Measurements from ENCODE around the gene EIF5B. TPM values are rescaled to one million over a fixed set of nuclear protein-coding genes. Genes with fewer than 3 reads are reported as not detected.

EIF5B gene
- total RNA-seq, 5 donors from 2014 or later (not counting 1 experiment from before 2014, with no cell fraction given), result 32.0 to 44.8 (median 34.2) TPM

GRCh38 chr2:99325384-99325783 lies 11.8 kb upstream of the EIF5B start:
- no peak overlapping the region for H3K27ac ChIP-seq (ENCODE audit: low read length)
- H3K36me3 ChIP-seq (ENCODE audit: control insufficient read depth in 2 of 2, extremely low read depth in 1 of 2, insufficient read depth in 1 of 2, low read length in 1 of 2), result peaks cover 5 to 82% of the 10 kb centered on the region in 2 donors
- no peaks in the 10 kb centered on the region for H3K27me3 ChIP-seq (replicated peaks in 1 of 2; ENCODE audit: control insufficient read depth in 2 of 2, extremely low read depth in 1 of 2, insufficient read depth in 2 of 2, low read length in 1 of 2)
- H3K27me3 Mint-ChIP-seq, result no peaks in the 10 kb centered on the region
- 95% methylated on average over 4 of the region's 5 CpGs for WGBS (ENCODE audit: insufficient coverage)
- POLR2A ChIA-PET, result no interaction called here
- H3K9me3 Mint-ChIP-seq, result no peaks in the 10 kb centered on the region
- CTCF ChIA-PET, result no interaction called here
- no peak overlapping the region for H3K4me3 ChIP-seq (ENCODE audit: control insufficient read depth in 1 of 2, extremely low read depth in 1 of 2, low read length in 1 of 2)
- H3K9me3 ChIP-seq, result no peaks in the 10 kb centered on the region
- H3K27ac Mint-ChIP-seq, result no peak overlapping the region
- H3K4me1 ChIP-seq (ENCODE audit: control insufficient read depth in 1 of 2, extremely low read depth in 1 of 2, insufficient read depth in 2 of 2, low read length in 2 of 2), result no peaks in the 10 kb centered on the region
- peaks cover 46% of the 10 kb centered on the region for H3K36me3 Mint-ChIP-seq
- DNase-seq (no peak), ATAC-seq (replicated peaks in 1 of 4) (no peak)
- peaks cover 2 to 11% (median 7%) of the 10 kb centered on the region in 3 donors for H3K4me1 Mint-ChIP-seq
- H3K4me3 Mint-ChIP-seq, result no peak overlapping the region

DNA sequence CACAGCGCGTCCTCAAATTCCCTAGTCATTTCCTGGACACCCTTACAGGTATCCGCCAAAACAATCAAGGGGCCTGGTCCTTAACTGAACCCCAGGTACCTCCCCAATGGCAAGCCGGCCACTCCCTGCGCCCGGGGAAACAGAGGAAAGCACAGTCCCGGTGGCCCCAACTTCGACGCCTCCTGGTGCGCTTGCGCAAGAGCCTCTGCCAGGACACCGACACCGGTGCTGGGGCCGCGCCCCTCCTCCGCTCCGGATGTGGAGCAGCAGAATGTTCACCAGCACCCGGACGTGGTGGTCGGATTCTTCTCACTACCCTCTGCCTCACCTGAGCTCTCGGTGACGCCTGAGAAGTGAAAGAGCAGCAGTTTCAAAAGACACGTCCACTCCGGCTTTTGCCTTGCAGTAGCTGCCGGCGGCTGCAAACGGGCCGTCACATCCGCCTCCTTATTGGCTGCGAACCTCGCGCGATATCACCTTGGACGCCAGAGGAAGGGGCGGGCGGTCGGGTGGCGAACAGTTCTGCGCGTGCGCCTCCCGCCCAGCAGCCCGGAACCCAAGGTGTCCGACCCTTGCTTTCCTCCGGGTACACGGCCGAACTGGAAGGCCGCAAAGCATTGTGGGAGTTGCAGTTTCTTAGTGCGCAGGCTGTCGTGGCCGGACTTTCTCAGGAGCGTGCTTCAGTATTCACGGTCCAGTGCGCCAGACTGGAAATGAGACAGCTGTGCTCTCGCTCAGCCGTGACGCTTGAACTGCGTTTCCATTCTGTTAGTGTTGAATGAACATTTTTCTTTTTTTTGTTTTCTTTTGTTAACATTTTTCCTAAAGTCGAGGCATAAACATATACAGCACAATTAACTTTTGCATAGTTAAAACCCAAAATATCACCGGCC lies 1.0 kb upstream of the EIF5B start, which contains the start of gene TXNDC9:
Gene TXNDC9, minus strand, starts transcription at position 423 of the 893 bp plus-strand sequence. CDS start 3,123 bp downstream, outside the sequence.
- CTCF ChIA-PET, result interaction anchor here in 1 of 2 donors (0.7 to 2.2 kb wide), 3 partner anchors 29 to 155 kb away, joined by 3 to 10 read pairs (median 6); partner anchors contain the start of genes MITD1, MRPL30 and REV1
- Mint-ChIP-seq H3K4me1 (peaks cover 35 to 43% (median 40%) of the 10 kb centered on the region in 3 donors), H3K4me3 (no peak within 1 kb of the TSS), H3K9me3 (no peaks in the 10 kb centered on the region), H3K36me3 (peaks cover 12% of the 10 kb centered on the region), H3K27ac (no peak within 1 kb of the TSS), H3K27me3 (no peaks in the 10 kb centered on the region)
- Histone ChIP-seq H3K36me3 (ENCODE audit: control insufficient read depth in 2 of 2, extremely low read depth in 1 of 2, insufficient read depth in 1 of 2, low read length in 1 of 2) (peaks cover 0 to 19% of the 10 kb centered on the region in 2 donors), H3K27me3 (replicated peaks in 1 of 2; ENCODE audit: control insufficient read depth in 2 of 2, extremely low read depth in 1 of 2, insufficient read depth in 2 of 2, low read length in 1 of 2) (no peaks in the 10 kb centered on the region), H3K27ac (ENCODE audit: low read length) (peak within 1 kb of the TSS; percentile 70), H3K9me3 (no peaks in the 10 kb centered on the region), H3K4me1 (ENCODE audit: control insufficient read depth in 1 of 2, extremely low read depth in 1 of 2, insufficient read depth in 2 of 2, low read length in 2 of 2) (peaks cover 17 to 19% of the 10 kb centered on the region in 2 experiments), H3K4me3 (ENCODE audit: control insufficient read depth in 1 of 2, extremely low read depth in 1 of 2, low read length in 1 of 2) (peak within 1 kb of the TSS; percentile 83 to 99)
- DNase-seq (peak; percentile 92 to 99 (median 97)), ATAC-seq (replicated peaks in 1 of 4) (peak; percentile 81 to 85 (median 82))
- under 1% methylated on average over 57 of the region's 60 CpGs for WGBS (ENCODE audit: insufficient coverage)
- POLR2A ChIA-PET, result interaction anchor here in 1 of 2 donors (0.5 kb wide), 1 partner anchor 54 kb away, joined by 3 read pairs; no protein-coding TSS in a partner anchor

DNA sequence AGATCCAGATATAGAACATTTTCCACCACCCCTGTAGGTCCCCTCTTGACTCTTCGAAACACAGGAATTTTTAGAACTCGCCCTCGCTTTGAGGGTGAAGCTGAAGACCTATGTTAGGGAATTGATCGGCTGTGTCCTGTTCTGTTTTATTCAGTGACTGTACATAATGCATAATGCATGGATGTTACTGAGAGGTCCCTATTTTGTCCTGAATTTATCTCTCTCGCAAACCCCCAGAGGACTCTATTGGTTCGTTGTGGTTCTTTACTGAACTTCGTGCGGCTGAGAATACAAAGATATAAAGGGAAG lies 431 bp upstream of the EIF5B start:
- ATAC-seq (replicated peaks in 1 of 4) (peak; percentile 1 to 6 (median 3)), DNase-seq (peak in 1 of 35 experiments; percentile 3)
- ChIA-PET CTCF (interaction anchor here in 1 of 2 donors (0.8 to 2.2 kb wide), 2 partner anchors 156 to 616 kb away, joined by 3 to 10 read pairs; partner anchors contain the start of genes MITD1 and MRPL30), POLR2A (interaction anchor here in 1 of 2 donors (0.6 kb wide), 1 partner anchor 146 kb away, joined by 3 read pairs; no protein-coding TSS in a partner anchor)
- Histone ChIP-seq H3K4me3 (ENCODE audit: control insufficient read depth in 1 of 2, extremely low read depth in 1 of 2, low read length in 1 of 2) (peak overlapping the region; percentile 83 to 99), H3K36me3 (ENCODE audit: control insufficient read depth in 2 of 2, extremely low read depth in 1 of 2, insufficient read depth in 1 of 2, low read length in 1 of 2) (peaks cover 0 to 13% of the 10 kb centered on the region in 2 donors), H3K27ac (ENCODE audit: low read length) (peak overlapping the region; percentile 70), H3K9me3 (no peaks in the 10 kb centered on the region), H3K4me1 (ENCODE audit: control insufficient read depth in 1 of 2, extremely low read depth in 1 of 2, insufficient read depth in 2 of 2, low read length in 2 of 2) (peaks cover 17 to 19% of the 10 kb centered on the region in 2 experiments), H3K27me3 (replicated peaks in 1 of 2; ENCODE audit: control insufficient read depth in 2 of 2, extremely low read depth in 1 of 2, insufficient read depth in 2 of 2, low read length in 1 of 2) (no peaks in the 10 kb centered on the region)
- peaks cover 12% of the 10 kb centered on the region for H3K36me3 Mint-ChIP-seq
- H3K4me1 Mint-ChIP-seq, result peaks cover 41 to 46% (median 45%) of the 10 kb centered on the region in 3 donors
- no peak overlapping the region for H3K4me3 Mint-ChIP-seq
- no peak overlapping the region for H3K27ac Mint-ChIP-seq
- WGBS (ENCODE audit: insufficient coverage), result 0% methylated on average over 2 of the region's 8 CpGs
- H3K9me3 Mint-ChIP-seq, result no peaks in the 10 kb centered on the region
- no peaks in the 10 kb centered on the region for H3K27me3 Mint-ChIP-seq

GRCh38 chr2:99338029-99338585 lies 918 bp downstream of the EIF5B start:
- ATAC-seq (replicated peaks in 1 of 4) (no peak), DNase-seq (peak in 2 of 35 experiments; percentile 3 to 34)
- Mint-ChIP-seq H3K27ac (no peak overlapping the region), H3K4me3 (no peak overlapping the region), H3K9me3 (no peaks in the 10 kb centered on the region), H3K27me3 (no peaks in the 10 kb centered on the region), H3K36me3 (no peaks in the 10 kb centered on the region), H3K4me1 (peaks cover 42 to 49% (median 45%) of the 10 kb centered on the region in 3 donors)
- CTCF ChIA-PET, result no interaction called here
- Histone ChIP-seq H3K27me3 (replicated peaks in 1 of 2; ENCODE audit: control insufficient read depth in 2 of 2, extremely low read depth in 1 of 2, insufficient read depth in 2 of 2, low read length in 1 of 2) (no peaks in the 10 kb centered on the region), H3K9me3 (no peaks in the 10 kb centered on the region), H3K27ac (ENCODE audit: low read length) (peak overlapping the region; percentile 59), H3K36me3 (ENCODE audit: control insufficient read depth in 2 of 2, extremely low read depth in 1 of 2, insufficient read depth in 1 of 2, low read length in 1 of 2) (no peaks in the 10 kb centered on the region), H3K4me1 (ENCODE audit: control insufficient read depth in 1 of 2, extremely low read depth in 1 of 2, insufficient read depth in 2 of 2, low read length in 2 of 2) (peaks cover 17 to 19% of the 10 kb centered on the region in 2 experiments), H3K4me3 (ENCODE audit: control insufficient read depth in 1 of 2, extremely low read depth in 1 of 2, low read length in 1 of 2) (peak overlapping the region; percentile 83 to 99)
- 3% methylated on average over 5 of the region's 17 CpGs for WGBS (ENCODE audit: insufficient coverage)
- POLR2A ChIA-PET, result no interaction called here

DNA sequence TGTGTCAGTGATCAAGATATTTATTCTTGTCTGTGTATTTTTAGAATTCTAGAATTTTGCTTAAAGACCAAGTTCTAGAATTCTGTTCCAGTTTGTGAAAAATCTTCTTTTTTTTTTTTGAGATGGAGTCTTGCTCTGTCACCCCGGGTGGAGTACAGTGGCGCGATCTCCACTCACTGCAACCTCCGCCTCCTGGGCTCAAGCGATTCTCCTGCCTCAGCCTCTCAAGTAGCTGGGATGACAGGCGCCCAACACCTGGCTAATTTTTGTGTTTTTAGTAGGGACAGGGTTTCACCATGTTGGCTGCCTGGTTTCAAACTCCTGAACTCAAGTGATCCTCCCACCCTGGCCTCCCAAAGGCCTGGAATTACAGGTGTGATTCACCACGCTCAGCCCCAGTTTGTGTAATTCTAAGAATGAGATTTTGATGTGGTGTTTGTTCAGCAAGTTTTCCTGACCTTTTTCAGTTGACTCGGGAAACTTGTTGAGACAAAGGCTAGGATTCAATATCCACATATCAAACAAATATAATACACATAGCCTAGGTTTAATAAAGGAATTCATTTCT lies 3.6 kb downstream of the EIF5B start:
- no peaks in the 10 kb centered on the region for H3K27me3 ChIP-seq (replicated peaks in 1 of 2; ENCODE audit: control insufficient read depth in 2 of 2, extremely low read depth in 1 of 2, insufficient read depth in 2 of 2, low read length in 1 of 2)
- H3K36me3 ChIP-seq (ENCODE audit: control insufficient read depth in 2 of 2, extremely low read depth in 1 of 2, insufficient read depth in 1 of 2, low read length in 1 of 2), result no peaks in the 10 kb centered on the region
- no peak overlapping the region for H3K4me3 ChIP-seq (ENCODE audit: control insufficient read depth in 1 of 2, extremely low read depth in 1 of 2, low read length in 1 of 2)
- no peaks in the 10 kb centered on the region for H3K9me3 ChIP-seq
- no peak for DNase-seq
- ChIA-PET POLR2A (no interaction called here), CTCF (no interaction called here)
- WGBS (ENCODE audit: insufficient coverage), result no CpG with 5 or more reads among the region's 8 CpGs
- Mint-ChIP-seq H3K4me3 (no peak overlapping the region), H3K4me1 (peaks cover 46 to 50% (median 50%) of the 10 kb centered on the region in 3 donors), H3K9me3 (no peaks in the 10 kb centered on the region), H3K27me3 (no peaks in the 10 kb centered on the region), H3K27ac (peak overlapping the region in 1 of 2 donors; percentile 39), H3K36me3 (no peaks in the 10 kb centered on the region)
- no peak overlapping the region for H3K27ac ChIP-seq (ENCODE audit: low read length)
- ATAC-seq (replicated peaks in 1 of 4), result no peak
- H3K4me1 ChIP-seq (ENCODE audit: control insufficient read depth in 1 of 2, extremely low read depth in 1 of 2, insufficient read depth in 2 of 2, low read length in 2 of 2), result peaks cover 6 to 9% of the 10 kb centered on the region in 2 experiments

DNA sequence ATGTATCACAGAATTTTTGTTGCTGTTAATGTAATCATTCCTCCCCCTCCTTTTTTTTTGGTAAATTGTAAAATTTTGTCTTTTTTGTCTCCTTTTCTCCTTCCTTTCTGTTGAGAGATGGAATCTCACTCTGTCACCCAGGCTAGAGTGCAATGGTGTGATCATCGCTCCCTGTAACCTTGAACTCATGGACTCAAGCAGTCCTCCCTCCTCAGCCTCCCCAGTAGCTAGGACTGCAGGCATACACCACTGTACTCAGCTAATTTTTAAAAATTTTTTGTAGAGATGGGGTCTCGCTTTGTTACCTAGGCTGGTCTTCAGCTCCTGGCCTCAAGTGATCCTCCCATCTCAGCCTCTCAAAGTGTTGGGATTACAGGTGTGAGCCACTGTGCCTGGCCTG lies 5.3 kb downstream of the EIF5B start:
- WGBS (ENCODE audit: insufficient coverage), result no CpG with 5 or more reads among the region's 2 CpGs
- peak overlapping the region in 1 of 2 donors; percentile 31 for H3K27ac Mint-ChIP-seq
- CTCF ChIA-PET, result no interaction called here

More for the DNA sequence above, 5.3 kb downstream of the EIF5B start:
- Histone ChIP-seq H3K4me1 (ENCODE audit: control insufficient read depth in 1 of 2, extremely low read depth in 1 of 2, insufficient read depth in 2 of 2, low read length in 2 of 2) (peaks cover 6 to 8% of the 10 kb centered on the region in 2 experiments), H3K27ac (ENCODE audit: low read length) (no peak overlapping the region), H3K36me3 (ENCODE audit: control insufficient read depth in 2 of 2, extremely low read depth in 1 of 2, insufficient read depth in 1 of 2, low read length in 1 of 2) (no peaks in the 10 kb centered on the region), H3K27me3 (replicated peaks in 1 of 2; ENCODE audit: control insufficient read depth in 2 of 2, extremely low read depth in 1 of 2, insufficient read depth in 2 of 2, low read length in 1 of 2) (no peaks in the 10 kb centered on the region), H3K4me3 (ENCODE audit: control insufficient read depth in 1 of 2, extremely low read depth in 1 of 2, low read length in 1 of 2) (no peak overlapping the region), H3K9me3 (no peaks in the 10 kb centered on the region)
- Mint-ChIP-seq H3K9me3 (no peaks in the 10 kb centered on the region), H3K4me1 (peaks cover 55 to 60% (median 57%) of the 10 kb centered on the region in 3 donors), H3K27me3 (no peaks in the 10 kb centered on the region), H3K4me3 (no peak overlapping the region), H3K36me3 (peaks cover 3% of the 10 kb centered on the region)
- POLR2A ChIA-PET, result interaction anchor here in 1 of 2 donors (0.7 kb wide), 1 partner anchor 94 kb away, joined by 3 read pairs; no protein-coding TSS in a partner anchor
- DNase-seq, result no peak
- no peak for ATAC-seq (replicated peaks in 1 of 4)

Data from T-cell (primary cell).